Bronchial epithelial cell (primary cell): ENCODE measurements around the gene NDUFB8. TPM values are rescaled to one million over a fixed set of nuclear protein-coding genes. Genes with fewer than 3 reads are reported as not detected.
A peak's percentile ranks its signal among the peaks of the same experiment; 100 is the strongest.
"Not testable (repeated sequence)": the region's sequence is repeated elsewhere in the genome, so short reads cannot be mapped to it uniquely, and the experiment has no call there.

Experiments used
- DNase-seq: peaks from one replicate; pipeline ENCODE4 v3.0.0-alpha.2; 2010; ENCODE audit warnings: low read depth
- FAIRE-seq: peaks from 2 replicates; lab custom pipeline; 2011; peaks lifted over from hg19 to GRCh38; lab: Jason Lieb, UNC
- H3K27me3 ChIP-seq: 2 replicates; pipeline ENCODE4 v1.5.1; 2011; ENCODE audit warnings: low read length; ENCODE audit not compliant: control insufficient read depth, insufficient read depth
- H3K36me3 ChIP-seq: 2 replicates; pipeline ENCODE4 v1.5.1; 2011; ENCODE audit warnings: low read length; ENCODE audit not compliant: control insufficient read depth, insufficient read depth
- H3K4me3 ChIP-seq: 2 replicates; pipeline ENCODE4 v1.5.1; 2011; ENCODE audit warnings: mild to moderate bottlenecking, low read depth, low read length, control low read depth
- CTCF ChIP-seq: IDR thresholded peaks from 2 replicates; pipeline ENCODE4 v1.5.1; 2011; ENCODE audit warnings: mild to moderate bottlenecking, moderate library complexity, low read length, control low read depth, inconsistent platforms; ENCODE audit not compliant: insufficient read depth, severe bottlenecking
- total RNA-seq: library from RNA; depleted of rRNA; stranded (reverse); fragments of >200 nt; gene quantifications from 2 replicates; pipeline ENCODE4 v1.2.1, GENCODE V29; 2014

The NDUFB8 gene
- 134 and 284 TPM in 2 replicates for total RNA-seq

GRCh38 chr10:100529475-100530298 is at the start of gene NDUFB8:
Gene NDUFB8, minus strand, starts transcription at chr10:100529871. Its CDS starts 20 bp downstream, at chr10:100529851.
- H3K27me3 ChIP-seq: no peaks in the 10 kb centered on the region
- DNase-seq (peak; percentile 68), FAIRE-seq (no peak)
- peaks cover 13% of the 10 kb centered on the region for H3K36me3 ChIP-seq
- no peak for TF ChIP-seq CTCF
- H3K4me3 ChIP-seq: peak within 1 kb of the TSS; percentile 88

- Histone ChIP-seq H3K36me3 (no peaks in the 10 kb centered on the region), H3K4me3 (no peak overlapping the region), H3K27me3 (peaks cover 9% of the 10 kb centered on the region)
- no peak for FAIRE-seq
- no peak for TF ChIP-seq CTCF
- DNase-seq: no peak
Measured at GRCh38 chr10:100576282-100576635, 46.6 kb upstream of the NDUFB8 start.

GRCh38 chr10:100575585-100576281 is 46.1 kb upstream of the NDUFB8 start:
- peaks cover 13% of the 10 kb centered on the region for H3K27me3 ChIP-seq
- TF ChIP-seq CTCF: no peak
- DNase-seq: no peak
- no peak for FAIRE-seq
- H3K36me3 ChIP-seq: no peaks in the 10 kb centered on the region
- H3K4me3 ChIP-seq: no peak overlapping the region

GRCh38 chr10:100575146-100575545 is 45.5 kb upstream of the NDUFB8 start:
- FAIRE-seq, H3K36me3 ChIP-seq, DNase-seq, H3K4me3 ChIP-seq: not testable (repeated sequence)
- H3K27me3 ChIP-seq: peaks cover 18% of the 10 kb centered on the region

GRCh38 chr10:100571084-100571856 is 41.6 kb upstream of the NDUFB8 start:
- Histone ChIP-seq H3K4me3 (no peak overlapping the region), H3K36me3 (no peaks in the 10 kb centered on the region), H3K27me3 (peaks cover 30% of the 10 kb centered on the region)
- no peak for TF ChIP-seq CTCF
- no peak for FAIRE-seq
- no peak for DNase-seq

- DNase-seq: no peak
- H3K27me3 ChIP-seq: peaks cover 28% of the 10 kb centered on the region
- H3K36me3 ChIP-seq: no peaks in the 10 kb centered on the region
- H3K4me3 ChIP-seq: no peak overlapping the region
- TF ChIP-seq CTCF: no peak
- peak; percentile 93 for FAIRE-seq
Measured at GRCh38 chr10:100570506-100570905, 40.8 kb upstream of the NDUFB8 start.
